Heart right ventricle (tissue), 16 donors: ENCODE measurements around the gene APOL1. TPM values are rescaled to one million over a fixed set of nuclear protein-coding genes. Genes with fewer than 3 reads are reported as not detected.

Source experiments
- ATAC-seq, 8 donors: fragments of 200-7000 bp; cut with Tn5 transposase; one replicate each; pipeline ENCODE4 v1.9.1; 2020; ENCODE audit warnings: mild to moderate bottlenecking in 8 of 8, moderate library complexity in 8 of 8, moderate number of reproducible peaks in 1 of 8
- DNase-seq, 2 donors: peaks; one replicate each; pipeline ENCODE4 v3.0.0-alpha.2; 2020
- H3K27ac ChIP-seq, 10 donors: fragments of 200-600 bp; sonication (generic) in 2 of 10; one replicate each; pipeline versions ENCODE4 v1.5.0 to v1.8.0; 2020 to 2022; ENCODE audit warnings: mild to moderate bottlenecking in 3 of 10
- H3K27me3 ChIP-seq, 7 donors: fragments of 200-600 bp; one replicate each; pipeline ENCODE4 v1.8.0; 2021 to 2022; ENCODE audit warnings: mild to moderate bottlenecking in 2 of 7
- H3K36me3 ChIP-seq, 9 donors: fragments of 200-600 bp; sonication (generic) in 1 of 9; one replicate each; pipeline versions ENCODE4 v1.5.0 to v1.8.0; 2020 to 2022; ENCODE audit warnings: mild to moderate bottlenecking in 2 of 9
- H3K4me1 ChIP-seq, 9 donors: fragments of 200-600 bp; sonication (generic) in 1 of 9; one replicate each; pipeline versions ENCODE4 v1.5.0 to v1.8.0; 2020 to 2022; ENCODE audit warnings: mild to moderate bottlenecking in 4 of 9
- H3K4me3 ChIP-seq, 10 donors: fragments of 200-600 bp; sonication (generic) in 2 of 10; one replicate each; pipeline versions ENCODE4 v1.5.0 to v1.8.0; 2020 to 2022; ENCODE audit warnings: mild to moderate bottlenecking in 7 of 10, moderate library complexity in 2 of 10
- H3K9me3 ChIP-seq, 11 donors: fragments of 200-600 bp in 10 of 11; sonication (generic) in 2 of 11; one replicate each; pipeline versions ENCODE4 v1.5.0 to v1.8.0; 2013 to 2022; ENCODE audit warnings: mild to moderate bottlenecking in 2 of 11, control low read depth in 1 of 11, moderate library complexity in 1 of 11
- WGBS, 2 donors: extraction: QIAGEN DNeasy Blood & Tissue Kit; methylation state at CpG; one replicate each; pipeline ENCODE4 v1.1.7; 2013; ENCODE audit warnings: inconsistent platforms in 1 of 2; 5-methylcytosine and 5-hydroxymethylcytosine counted together
- intact Hi-C, 10 donors: fragments of 100-400 bp; cut with DNase I; formaldehyde crosslinking; loops; one replicate each; pipeline versions ENCODE4 v1.11.1 to v1.14.2; 2022
- polyA plus RNA-seq, 2 donors: library from polyadenylated mRNA; stranded (reverse); fragments of 200-250 nt; gene quantifications; one replicate each; pipeline ENCODE4 v1.2.3, GENCODE V29; 2013
- total RNA-seq, 10 donors: library from RNA; stranded (reverse); fragmentation: NEBNext Ultra II Directional in 3 of 10; extraction: Animal tissue kit (Norgen Biotek cat#: 25700) in 3 of 10; gene quantifications; one replicate each; pipeline versions ENCODE4 v1.2.1 to v1.2.4, GENCODE V29; 2021 to 2023
- TF ChIP-seq, protein P1 (sequence below), 9 donors: fragments of 200-600 bp; sonication (generic) in 2 of 9; IDR thresholded peaks; one replicate each; pipeline versions ENCODE4 v1.5.0 to v1.8.0; 2021 to 2022; ENCODE audit warnings: antibody characterized with exemption in 9 of 9, mild to moderate bottlenecking in 5 of 9, moderate library complexity in 1 of 9
- donor health status: Arrhythmogenic right ventricular cardiomyopathy.
- donor health status: ischemic (EF 13 %, LVEDD 7.1; RV severe dilation, severe dysfunction).
- donor health status: healthy with polysubstance abuse.
- donor health status: DM: no; HTN: yes; CAD: no.
- donor health status: DM: no; HTN: no; CAD: no.
- donor health status: ischemic (EF 25% LVEDD 6.9; RV normal size, moderate dysfunction).
- donor health status: ischemic (EF 25% LVEDD 5.7; RV mildly dilated, moderate dysfunction).
- donor health status: healthy.
- donor health status: DM: yes; HTN: yes; CAD: no.
- donor health status: Ischemic cardiomyopathy.
- donor health status: ischemic (EF 35%, LVEDD 5.7; RV mildly dilated, moderate dysfunction).
- donor health status: nonischemic (EF 11% LVEDD 7.7; RV severe dilation, severe dysfunction).
- donor health status: DM: yes; HTN: yes; CAD: no.
- donor health status: PGD.
- donor health status: ischemic (EF 29% LVEDD 5.4; RV normal size, mild dysfunction).
- donor health status: nonischemic (EF 23%, LVEDD 6.1; RV moderate dilation, normal function).

The APOL1 gene
- total and polyA plus RNA-seq, 12 donors = 9.8 to 121 (median 17.5) TPM

GRCh38 chr22:36235585-36235984, 17.3 kb upstream of the APOL1 start:
- DNase-seq (no peak), ATAC-seq (no peak)
- Histone ChIP-seq H3K4me1 (peaks cover 21 to 62% (median 49%) of the 10 kb centered on the region in 9 donors), H3K27ac (peak overlapping the region in 1 of 10 donors; percentile 94), H3K27me3 (no peaks in the 10 kb centered on the region), H3K36me3 (peaks cover 0 to 64% (median 38%) of the 10 kb centered on the region in 9 donors), H3K4me3 (peak overlapping the region in 1 of 10 donors; percentile 66), H3K9me3 (no peaks in the 10 kb centered on the region)
- TF ChIP-seq, protein P1, sequence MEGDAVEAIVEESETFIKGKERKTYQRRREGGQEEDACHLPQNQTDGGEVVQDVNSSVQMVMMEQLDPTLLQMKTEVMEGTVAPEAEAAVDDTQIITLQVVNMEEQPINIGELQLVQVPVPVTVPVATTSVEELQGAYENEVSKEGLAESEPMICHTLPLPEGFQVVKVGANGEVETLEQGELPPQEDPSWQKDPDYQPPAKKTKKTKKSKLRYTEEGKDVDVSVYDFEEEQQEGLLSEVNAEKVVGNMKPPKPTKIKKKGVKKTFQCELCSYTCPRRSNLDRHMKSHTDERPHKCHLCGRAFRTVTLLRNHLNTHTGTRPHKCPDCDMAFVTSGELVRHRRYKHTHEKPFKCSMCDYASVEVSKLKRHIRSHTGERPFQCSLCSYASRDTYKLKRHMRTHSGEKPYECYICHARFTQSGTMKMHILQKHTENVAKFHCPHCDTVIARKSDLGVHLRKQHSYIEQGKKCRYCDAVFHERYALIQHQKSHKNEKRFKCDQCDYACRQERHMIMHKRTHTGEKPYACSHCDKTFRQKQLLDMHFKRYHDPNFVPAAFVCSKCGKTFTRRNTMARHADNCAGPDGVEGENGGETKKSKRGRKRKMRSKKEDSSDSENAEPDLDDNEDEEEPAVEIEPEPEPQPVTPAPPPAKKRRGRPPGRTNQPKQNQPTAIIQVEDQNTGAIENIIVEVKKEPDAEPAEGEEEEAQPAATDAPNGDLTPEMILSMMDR (IDR thresholded peaks at IDR 0.05) = no peak
- intact Hi-C loops = loop anchor here in 7 of 10 donors (5.0 kb wide), 4 partner anchors 33 to 43 kb away; partner anchors contain the start of gene APOL4 (in 1 of the 7)
- WGBS, 2 donors = 78 to 80% methylated on average over 3 of the region's 3 CpGs

GRCh38 chr22:36236388-36237319, 16.3 kb upstream of the APOL1 start:
- DNase-seq (no peak), ATAC-seq (no peak)
- peaks cover 0 to 53% (median 27%) of the 10 kb centered on the region in 9 donors for H3K36me3 ChIP-seq
- H3K27ac ChIP-seq = peak overlapping the region in 5 of 10 donors; percentile 88 to 97 (median 94)
- WGBS, 2 donors = 68 to 84% methylated on average over 14 of the region's 14 CpGs
- H3K4me1 ChIP-seq = peaks cover 21 to 62% (median 49%) of the 10 kb centered on the region in 9 donors
- H3K27me3 ChIP-seq = no peaks in the 10 kb centered on the region
- no peaks in the 10 kb centered on the region for H3K9me3 ChIP-seq
- H3K4me3 ChIP-seq = peak overlapping the region in 6 of 10 donors; percentile 59 to 83 (median 70)
- intact Hi-C loops = loop anchor here in 7 of 10 donors (5.0 kb wide), 4 partner anchors 34 to 44 kb away; partner anchors contain the start of gene APOL4 (in 1 of the 7)
- TF ChIP-seq, protein P1 (IDR thresholded peaks at IDR 0.05) = no peak

DNA sequence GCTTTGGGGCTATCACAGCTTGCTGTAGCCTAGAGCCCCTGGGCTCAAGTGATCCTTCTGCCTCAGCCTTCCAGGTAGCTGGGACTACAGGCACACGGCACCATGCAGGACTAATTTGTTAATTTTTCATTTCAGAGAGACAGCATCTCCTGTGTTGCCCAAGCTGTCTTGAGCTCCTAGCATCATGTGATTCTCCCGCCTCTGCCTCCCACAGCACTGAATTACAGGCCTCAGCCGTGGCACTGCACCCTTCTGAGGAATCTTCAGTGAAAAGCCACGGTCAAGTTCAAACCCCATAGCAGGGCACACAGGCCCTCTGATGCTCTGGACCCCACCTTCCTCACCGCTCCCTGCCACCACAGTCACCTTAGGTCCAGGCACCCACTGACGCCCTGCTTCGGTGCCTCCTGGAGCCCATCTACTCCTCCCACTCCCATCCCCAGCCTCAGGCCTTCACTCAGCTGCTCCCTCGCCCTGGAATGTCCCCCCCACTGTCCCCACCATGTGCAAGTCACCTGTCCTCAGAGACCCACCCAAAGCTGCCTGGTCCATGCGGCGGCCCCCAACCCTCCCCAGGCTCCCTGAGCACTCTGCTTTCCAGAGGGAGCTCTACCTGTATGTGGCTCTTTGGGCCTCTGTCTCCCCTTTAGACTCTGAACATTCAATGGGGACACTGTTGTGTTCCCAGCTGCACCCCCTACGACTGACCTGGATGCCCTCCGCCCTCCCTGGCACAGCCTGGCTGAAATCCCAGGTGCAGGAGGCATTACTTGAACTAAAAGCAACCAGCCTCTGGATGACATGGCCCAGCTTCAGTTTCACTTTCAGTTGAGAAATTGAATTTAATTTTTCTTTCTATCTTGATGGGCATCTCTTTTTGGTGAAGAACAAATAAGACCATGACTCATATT, 15.2 kb upstream of the APOL1 start:
- TF ChIP-seq, protein P1 (IDR thresholded peaks at IDR 0.05) = no peak
- Histone ChIP-seq H3K4me3 (peak overlapping the region; percentile 59 to 83 (median 66)), H3K9me3 (peaks cover 0 to 7% (median 0%) of the 10 kb centered on the region in 11 donors), H3K4me1 (peaks cover 21 to 61% (median 49%) of the 10 kb centered on the region in 9 donors), H3K27ac (peak overlapping the region in 9 of 10 donors; percentile 83 to 97 (median 93)), H3K27me3 (no peaks in the 10 kb centered on the region), H3K36me3 (peaks cover 0 to 43% (median 20%) of the 10 kb centered on the region in 9 donors)
- no peak for DNase-seq
- intact Hi-C loops = loop anchor here in 7 of 10 donors (5.0 kb wide), 4 partner anchors 35 to 45 kb away; partner anchors contain the start of gene APOL4 (in 1 of the 7)
- WGBS, 2 donors = 61 to 66% methylated on average over 12 of the region's 12 CpGs
- ATAC-seq = peak in 3 of 8 donors; percentile 2 to 19 (median 15)
